DOHH2 (cell line): ENCODE measurements around the gene ARV1.

Experiments used
- CTCF ChIP-seq: fragments of 200-600 bp; sonication (generic); IDR thresholded peaks from one replicate; pipeline ENCODE4 v1.5.1; 2014; ENCODE audit warnings: antibody characterized with exemption, mild to moderate bottlenecking, low read depth, low read length; ENCODE audit not compliant: poor library complexity, severe bottlenecking
- EZH2phosphoT487 ChIP-seq: fragments of 200-600 bp; sonication (generic); IDR thresholded peaks from 2 replicates; pipeline ENCODE4 v1.6.1; 2017; ENCODE audit warnings: borderline replicate concordance, mild to moderate bottlenecking, antibody characterized with exemption, low read length, moderate library complexity, mixed read lengths

GRCh38 chr1:231016966-231017365 is 38.1 kb downstream of the ARV1 start:
- no peak for TF ChIP-seq CTCF
- TF ChIP-seq EZH2phosphoT487 = no peak
